Measurements from ENCODE around the gene IVD. TPM values are rescaled to one million over a fixed set of nuclear protein-coding genes. Genes with fewer than 3 reads are reported as not detected.

IVD gene
- total RNA-seq, 1 donor from 2014 or later: 12.4 TPM

GRCh38 chr15:40360015-40360414 is 45.6 kb upstream of the IVD start:
- no peaks in the 10 kb centered on the region for H3K27me3 ChIP-seq (ENCODE audit: control insufficient read depth, insufficient read depth, low read length)
- no peak for TF ChIP-seq CTCF (IDR thresholded peaks at IDR 0.05; ENCODE audit: insufficient read depth, low read length, severe bottlenecking)
- no peak for FAIRE-seq
- DNase-seq (ENCODE audit: low read depth): peak; percentile 72
- H3K4me3 ChIP-seq (ENCODE audit: low read depth, low read length): no peak overlapping the region
- H3K36me3 ChIP-seq (ENCODE audit: control insufficient read depth, insufficient read depth, low read length): no peaks in the 10 kb centered on the region

- DNase-seq (ENCODE audit: low read depth) (no peak), FAIRE-seq (no peak)
- H3K36me3 ChIP-seq (ENCODE audit: control insufficient read depth, insufficient read depth, low read length): no peaks in the 10 kb centered on the region
- H3K4me3 ChIP-seq (ENCODE audit: low read depth, low read length): no peak overlapping the region
- TF ChIP-seq CTCF (IDR thresholded peaks at IDR 0.05; ENCODE audit: insufficient read depth, low read length, severe bottlenecking): no peak
- H3K27me3 ChIP-seq (ENCODE audit: control insufficient read depth, insufficient read depth, low read length): no peaks in the 10 kb centered on the region
Measured at GRCh38 chr15:40361640-40362039, 44.0 kb upstream of the IVD start.

GRCh38 chr15:40363611-40364010 is 42.0 kb upstream of the IVD start:
- no peak for FAIRE-seq
- TF ChIP-seq CTCF (IDR thresholded peaks at IDR 0.05; ENCODE audit: insufficient read depth, low read length, severe bottlenecking): no peak

GRCh38 chr15:40364251-40364650 is 41.3 kb upstream of the IVD start:
- no peak overlapping the region for H3K4me3 ChIP-seq (ENCODE audit: low read depth, low read length)
- TF ChIP-seq CTCF (IDR thresholded peaks at IDR 0.05; ENCODE audit: insufficient read depth, low read length, severe bottlenecking): no peak
- DNase-seq (ENCODE audit: low read depth): no peak
- H3K27me3 ChIP-seq (ENCODE audit: control insufficient read depth, insufficient read depth, low read length): no peaks in the 10 kb centered on the region
- no peaks in the 10 kb centered on the region for H3K36me3 ChIP-seq (ENCODE audit: control insufficient read depth, insufficient read depth, low read length)
- no peak for FAIRE-seq

More at GRCh38 chr15:40363611-40364010, 42.0 kb upstream of the IVD start:
- no peaks in the 10 kb centered on the region for H3K36me3 ChIP-seq (ENCODE audit: control insufficient read depth, insufficient read depth, low read length)
- no peaks in the 10 kb centered on the region for H3K27me3 ChIP-seq (ENCODE audit: control insufficient read depth, insufficient read depth, low read length)
- no peak overlapping the region for H3K4me3 ChIP-seq (ENCODE audit: low read depth, low read length)
- no peak for DNase-seq (ENCODE audit: low read depth)

- H3K36me3 ChIP-seq (ENCODE audit: control insufficient read depth, insufficient read depth, low read length): no peaks in the 10 kb centered on the region
- no peak overlapping the region for H3K4me3 ChIP-seq (ENCODE audit: low read depth, low read length)
- no peak for DNase-seq (ENCODE audit: low read depth)
- no peak for TF ChIP-seq CTCF (IDR thresholded peaks at IDR 0.05; ENCODE audit: insufficient read depth, low read length, severe bottlenecking)
- no peaks in the 10 kb centered on the region for H3K27me3 ChIP-seq (ENCODE audit: control insufficient read depth, insufficient read depth, low read length)
- FAIRE-seq: no peak
Measured at GRCh38 chr15:40365016-40365415, 40.6 kb upstream of the IVD start.

Data from bronchial epithelial cell (primary cell).